Tongue (tissue), 2 donors: ENCODE measurements around the gene LRRC28. TPM values are rescaled to one million over a fixed set of nuclear protein-coding genes. Genes with fewer than 3 reads are reported as not detected.

Experiments used
- DNase-seq: peaks from one replicate; pipeline ENCODE4 v3.0.0-alpha.2; 2015
- total RNA-seq: library from RNA; depleted of rRNA; stranded (reverse); fragments of >200 nt; gene quantifications from one replicate; pipeline ENCODE4 v1.2.3, GENCODE V29; 2014

The LRRC28 gene
- total RNA-seq, 1 donor from 2014 or later = 50.9 TPM

GRCh38 chr15:99343881-99344551 lies 92.7 kb downstream of the LRRC28 start:
- DNase-seq = no peak

GRCh38 chr15:99344639-99345038 lies 93.4 kb downstream of the LRRC28 start:
- no peak for DNase-seq

GRCh38 chr15:99345242-99345641 lies 94.0 kb downstream of the LRRC28 start:
- no peak for DNase-seq

- no peak for DNase-seq
Observed at GRCh38 chr15:99345832-99346462, 94.7 kb downstream of the LRRC28 start.

- no peak for DNase-seq
Observed at GRCh38 chr15:99347574-99347973, 96.3 kb downstream of the LRRC28 start.

GRCh38 chr15:99348412-99348811 lies 97.1 kb downstream of the LRRC28 start:
- no peak for DNase-seq

- no peak for DNase-seq
Observed at GRCh38 chr15:99350408-99350807, 99.1 kb downstream of the LRRC28 start.

- DNase-seq = no peak
Observed at GRCh38 chr15:99359769-99360168, 108.5 kb downstream of the LRRC28 start.

GRCh38 chr15:99361545-99362185 lies 110.4 kb downstream of the LRRC28 start:
- DNase-seq = no peak

- DNase-seq = no peak
Observed at GRCh38 chr15:99365242-99365641, 114.0 kb downstream of the LRRC28 start.

GRCh38 chr15:99366013-99366412 lies 114.7 kb downstream of the LRRC28 start:
- no peak for DNase-seq

- DNase-seq = no peak
Observed at GRCh38 chr15:99368743-99369142, 117.5 kb downstream of the LRRC28 start.

GRCh38 chr15:99369196-99369595 lies 117.9 kb downstream of the LRRC28 start:
- no peak for DNase-seq

- no peak for DNase-seq
Observed at GRCh38 chr15:99371180-99372103, 120.2 kb downstream of the LRRC28 start.

- DNase-seq = no peak
Observed at GRCh38 chr15:99385005-99385669, 133.9 kb downstream of the LRRC28 start.

GRCh38 chr15:99385865-99386264 lies 134.6 kb downstream of the LRRC28 start:
- no peak for DNase-seq

- no peak for DNase-seq
Observed at GRCh38 chr15:99386391-99386790, 135.1 kb downstream of the LRRC28 start.

- no peak for DNase-seq
Observed at GRCh38 chr15:99387421-99388168, 136.3 kb downstream of the LRRC28 start.

GRCh38 chr15:99390667-99391066 lies 139.4 kb downstream of the LRRC28 start:
- no peak for DNase-seq

GRCh38 chr15:99393641-99394040 lies 142.4 kb downstream of the LRRC28 start:
- DNase-seq = no peak

GRCh38 chr15:99396375-99396774 lies 145.1 kb downstream of the LRRC28 start:
- no peak for DNase-seq
